HepG2 (cell line): ENCODE data around the gene JUND. TPM values are rescaled to one million over a fixed set of nuclear protein-coding genes. Genes with fewer than 3 reads are reported as not detected.
A peak's percentile ranks its signal among the peaks of the same experiment; 100 is the strongest.

ENCODE experiments used
- CBX1 ChIP-seq: IDR thresholded peaks from one replicate; pipeline ENCODE4 v1.6.1; 2016; ENCODE audit warnings: antibody characterized with exemption, low read depth
- DPF2 ChIP-seq: sonication (generic); formaldehyde crosslinking; IDR thresholded peaks from 2 replicates; pipeline ENCODE4 v1.4.0; 2020; ENCODE audit warnings: mild to moderate bottlenecking, low read depth, missing genetic modification reagents, borderline replicate concordance
- EZH2 ChIP-seq: conservative IDR thresholded peaks from 2 replicates; pipeline ENCODE4 v1.6.1; 2012; ENCODE audit warnings: mild to moderate bottlenecking, low read depth, low read length, moderate library complexity
- GFI1 ChIP-seq: sonication (generic); formaldehyde crosslinking; IDR thresholded peaks from 2 replicates; pipeline ENCODE4 v1.5.0; 2020; ENCODE audit warnings: missing genetic modification reagents, mild to moderate bottlenecking, borderline replicate concordance
- HNRNPLL ChIP-seq: fragments of 200-400 bp; formaldehyde crosslinking; IDR thresholded peaks from 2 replicates; pipeline ENCODE4 v1.6.1; 2017; ENCODE audit warnings: mild to moderate bottlenecking, low read depth, low read length; ENCODE audit not compliant: poor library complexity, severe bottlenecking
- HNRNPUL1 ChIP-seq: fragments of 200-400 bp; formaldehyde crosslinking; IDR thresholded peaks from 2 replicates; pipeline ENCODE4 v1.6.1; 2017; ENCODE audit warnings: low read depth, mild to moderate bottlenecking, low read length, moderate library complexity
- HOXD1 ChIP-seq: sonication (generic); formaldehyde crosslinking; IDR thresholded peaks from 2 replicates; pipeline ENCODE4 v1.5.0; 2020; ENCODE audit warnings: missing genetic modification reagents
- MEIS2 ChIP-seq: sonication (generic); formaldehyde crosslinking; IDR thresholded peaks from 2 replicates; pipeline ENCODE4 v1.9.0; 2021; ENCODE audit warnings: mild to moderate bottlenecking, missing genetic modification reagents
- PAF1 ChIP-seq: IDR thresholded peaks from 2 replicates; pipeline ENCODE4 v1.6.1; 2016; ENCODE audit warnings: missing genetic modification reagents, missing compliant biosample characterization
- SPEN ChIP-seq: sonication (generic); formaldehyde crosslinking; IDR thresholded peaks from 2 replicates; pipeline ENCODE4 v1.5.1; 2020; ENCODE audit warnings: low read depth, mild to moderate bottlenecking, missing genetic modification reagents
- SYNCRIP ChIP-seq: fragments of 200-400 bp; formaldehyde crosslinking; IDR thresholded peaks from 2 replicates; pipeline ENCODE4 v1.6.1; 2018; ENCODE audit warnings: mild to moderate bottlenecking, low read depth, low read length; ENCODE audit not compliant: insufficient read depth
- ZNF205 ChIP-seq: IDR thresholded peaks from 2 replicates; pipeline ENCODE4 v1.6.1; 2018; ENCODE audit warnings: missing biosample characterization, missing genetic modification reagents
- ZNF337 ChIP-seq: sonication (generic); formaldehyde crosslinking; IDR thresholded peaks from 2 replicates; pipeline ENCODE4 v1.5.1; 2020; ENCODE audit warnings: missing genetic modification reagents, low read depth, mild to moderate bottlenecking, borderline replicate concordance
- ZNF343 ChIP-seq: sonication (generic); formaldehyde crosslinking; IDR thresholded peaks from 2 replicates; pipeline ENCODE4 v1.4.0; 2020; ENCODE audit warnings: mild to moderate bottlenecking, missing genetic modification reagents
- ZNF546 ChIP-seq: sonication (generic); formaldehyde crosslinking; conservative IDR thresholded peaks from 2 replicates; pipeline ENCODE4 v1.8.1; 2023; ENCODE audit warnings: mild to moderate bottlenecking, missing genetic modification reagents
- ZNF567 ChIP-seq: sonication (generic); formaldehyde crosslinking; IDR thresholded peaks from 2 replicates; pipeline ENCODE4 v1.8.1; 2023; ENCODE audit warnings: mild to moderate bottlenecking, missing genetic modification reagents, borderline replicate concordance
- ZNF724P ChIP-seq: sonication (generic); formaldehyde crosslinking; IDR thresholded peaks from 2 replicates; pipeline ENCODE4 v1.8.0; 2022; ENCODE audit warnings: missing genetic modification reagents, borderline replicate concordance
- ZNF75D ChIP-seq: sonication (generic); formaldehyde crosslinking; IDR thresholded peaks from 2 replicates; pipeline ENCODE4 v1.8.1; 2023; ENCODE audit warnings: missing genetic modification reagents, mild to moderate bottlenecking, borderline replicate concordance
- ZNF761 ChIP-seq: sonication (generic); formaldehyde crosslinking; conservative IDR thresholded peaks from 2 replicates; pipeline ENCODE4 v1.4.0; 2020; ENCODE audit warnings: mild to moderate bottlenecking, missing genetic modification reagents
- ZNF788 ChIP-seq: sonication (generic); formaldehyde crosslinking; IDR thresholded peaks from 2 replicates; pipeline ENCODE4 v1.5.0; 2020; ENCODE audit warnings: mild to moderate bottlenecking, missing genetic modification reagents, borderline replicate concordance
- ZNF850 ChIP-seq: sonication (generic); formaldehyde crosslinking; conservative IDR thresholded peaks from 2 replicates; pipeline ENCODE4 v1.9.0; 2021; ENCODE audit warnings: mild to moderate bottlenecking, missing genetic modification reagents
- ZNF879 ChIP-seq: sonication (generic); formaldehyde crosslinking; IDR thresholded peaks from 2 replicates; pipeline ENCODE4 v1.8.1; 2023; ENCODE audit warnings: missing genetic modification reagents
- polyA plus RNA-seq, 8 experiments: library from polyadenylated mRNA; depleted of rRNA in 3 of 8; stranded (reverse) in 7 of 8; unstranded in 1 of 8; fragments of >200 nt; fragmentation: Illumina TruSeq in 4 of 8; extraction: Trizol in 4 of 8; gene quantifications; 2 replicates each; pipeline versions ENCODE4 v1.2.1 to v1.2.3, GENCODE V29; 2011 to 2016; ENCODE audit warnings: low read depth in 4 of 8, missing spikeins in 1 of 8, mixed read lengths in 1 of 8; ENCODE audit not compliant: insufficient read depth in 1 of 8
- total RNA-seq, 5 experiments: library from RNA; depleted of rRNA; stranded (reverse); fragments of >200 nt; fragmentation: Illumina TruSeq; extraction: Trizol; gene quantifications; 2 replicates each; pipeline ENCODE4 v1.2.3, GENCODE V29; 2016; ENCODE audit warnings: low read depth in 1 of 5
- TF ChIP-seq, protein P1 (sequence below): sonication (generic); formaldehyde crosslinking; conservative IDR thresholded peaks from 2 replicates; pipeline ENCODE4 v1.8.1; 2023; ENCODE audit warnings: missing genetic modification reagents
- TF ChIP-seq, protein P2 (sequence below): sonication (generic); formaldehyde crosslinking; IDR thresholded peaks from 2 replicates; pipeline ENCODE4 v1.4.0; 2020; ENCODE audit warnings: missing genetic modification reagents

JUND gene
- total and polyA plus RNA-seq, 2 of the 13 experiments (the other 11 are each of a cell fraction or from before 2014, with no cell fraction given): 41.2 to 59.8 TPM

DNA sequence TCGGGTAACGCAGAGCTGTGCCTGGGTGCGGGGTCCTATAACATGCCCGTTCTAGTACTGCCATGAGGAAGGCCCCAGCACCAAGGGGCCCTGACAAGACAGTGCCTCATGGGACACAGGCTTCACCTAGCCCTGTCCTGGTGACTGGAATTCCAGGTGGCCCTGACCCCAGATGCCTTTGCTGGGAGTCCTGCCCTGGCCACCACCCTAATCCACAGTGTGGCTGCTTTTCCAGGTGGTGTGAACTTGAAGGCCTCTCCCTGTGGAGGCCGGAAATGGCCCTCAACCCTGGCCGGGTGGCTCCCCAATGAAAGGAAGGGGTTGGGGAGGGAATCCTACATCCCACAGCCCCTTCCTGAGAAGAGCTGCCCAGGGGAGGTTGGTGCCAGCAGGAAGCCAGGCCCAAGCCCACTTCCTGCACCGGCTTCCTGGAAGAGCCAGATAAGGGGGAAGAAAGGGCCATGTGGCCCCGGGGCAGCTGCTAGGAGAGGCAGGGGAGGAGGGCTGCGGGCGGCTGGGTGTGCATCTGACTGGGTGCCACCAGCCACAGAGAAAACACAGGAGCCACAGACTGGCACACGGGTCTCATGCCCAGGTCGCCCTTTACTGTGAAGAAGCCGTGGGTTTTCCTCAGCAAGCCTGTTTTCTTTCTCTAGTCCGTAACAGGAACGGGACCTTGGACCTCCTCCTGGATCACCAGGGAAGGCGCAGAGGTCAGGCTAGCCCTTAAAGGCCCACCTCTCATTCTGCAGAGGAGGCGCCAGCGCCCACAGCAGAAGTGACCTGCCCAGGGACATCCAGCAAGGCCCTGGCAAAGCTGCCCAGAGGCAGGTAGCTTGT lies 36.8 kb upstream of the JUND start (continued):
- TF ChIP-seq ZNF75D (CRISPR knock-in tag): no peak
- no peak; the same call in 1 of the 2 replicates for TF ChIP-seq SPEN
- TF ChIP-seq, protein P1, sequence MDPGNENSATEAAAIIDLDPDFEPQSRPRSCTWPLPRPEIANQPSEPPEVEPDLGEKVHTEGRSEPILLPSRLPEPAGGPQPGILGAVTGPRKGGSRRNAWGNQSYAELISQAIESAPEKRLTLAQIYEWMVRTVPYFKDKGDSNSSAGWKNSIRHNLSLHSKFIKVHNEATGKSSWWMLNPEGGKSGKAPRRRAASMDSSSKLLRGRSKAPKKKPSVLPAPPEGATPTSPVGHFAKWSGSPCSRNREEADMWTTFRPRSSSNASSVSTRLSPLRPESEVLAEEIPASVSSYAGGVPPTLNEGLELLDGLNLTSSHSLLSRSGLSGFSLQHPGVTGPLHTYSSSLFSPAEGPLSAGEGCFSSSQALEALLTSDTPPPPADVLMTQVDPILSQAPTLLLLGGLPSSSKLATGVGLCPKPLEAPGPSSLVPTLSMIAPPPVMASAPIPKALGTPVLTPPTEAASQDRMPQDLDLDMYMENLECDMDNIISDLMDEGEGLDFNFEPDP (CRISPR knock-in tag): no peak
- TF ChIP-seq GFI1 (CRISPR knock-in tag): peak; percentile 69
- TF ChIP-seq HNRNPUL1: no peak
- TF ChIP-seq SYNCRIP: no peak
- TF ChIP-seq, protein P2, sequence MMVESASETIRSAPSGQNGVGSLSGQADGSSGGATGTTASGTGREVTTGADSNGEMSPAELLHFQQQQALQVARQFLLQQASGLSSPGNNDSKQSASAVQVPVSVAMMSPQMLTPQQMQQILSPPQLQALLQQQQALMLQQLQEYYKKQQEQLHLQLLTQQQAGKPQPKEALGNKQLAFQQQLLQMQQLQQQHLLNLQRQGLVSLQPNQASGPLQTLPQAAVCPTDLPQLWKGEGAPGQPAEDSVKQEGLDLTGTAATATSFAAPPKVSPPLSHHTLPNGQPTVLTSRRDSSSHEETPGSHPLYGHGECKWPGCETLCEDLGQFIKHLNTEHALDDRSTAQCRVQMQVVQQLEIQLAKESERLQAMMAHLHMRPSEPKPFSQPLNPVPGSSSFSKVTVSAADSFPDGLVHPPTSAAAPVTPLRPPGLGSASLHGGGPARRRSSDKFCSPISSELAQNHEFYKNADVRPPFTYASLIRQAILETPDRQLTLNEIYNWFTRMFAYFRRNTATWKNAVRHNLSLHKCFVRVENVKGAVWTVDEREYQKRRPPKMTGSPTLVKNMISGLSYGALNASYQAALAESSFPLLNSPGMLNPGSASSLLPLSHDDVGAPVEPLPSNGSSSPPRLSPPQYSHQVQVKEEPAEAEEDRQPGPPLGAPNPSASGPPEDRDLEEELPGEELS (CRISPR knock-in tag): no peak
- TF ChIP-seq ZNF343 (CRISPR knock-in tag): peak; percentile 76; the same call in 1 of the 2 replicates
- no peak for TF ChIP-seq ZNF879 (CRISPR knock-in tag)
- TF ChIP-seq CBX1: peak; percentile 41
- peak; percentile 61; the same call in 1 of the 2 replicates for TF ChIP-seq ZNF761 (CRISPR knock-in tag)
- TF ChIP-seq PAF1 (CRISPR knock-in tag): no peak
- TF ChIP-seq ZNF546 (CRISPR knock-in tag): 0 out of 2 replicates have a peak, but pooled peaks have one; percentile 57
- TF ChIP-seq DPF2 (CRISPR knock-in tag): peak; percentile 61
- no peak for TF ChIP-seq HNRNPLL
- peak; percentile 46; the same call in 1 of the 2 replicates for TF ChIP-seq ZNF788
- TF ChIP-seq EZH2: no peak
- TF ChIP-seq ZNF205 (CRISPR knock-in tag): no peak; the same call in 1 of the 2 replicates
- TF ChIP-seq ZNF724P (CRISPR knock-in tag): no peak
- TF ChIP-seq ZNF567: no peak
- TF ChIP-seq ZNF337 (CRISPR knock-in tag): no peak
- no peak for TF ChIP-seq ZNF850
- TF ChIP-seq MEIS2 (CRISPR knock-in tag): 0 out of 2 replicates have a peak, but pooled peaks have one; percentile 19
- no peak for TF ChIP-seq HOXD1 (CRISPR knock-in tag)
